Transverse colon (tissue), 3 donors: ENCODE measurements around the gene KYNU.

Experiments
- CTCF ChIP-seq, 5 experiments: fragments of 200-600 bp in 3 of 5; fragments of 450-650 bp in 2 of 5; sonication (generic) in 3 of 5; IDR thresholded peaks; 1 replicate in 2 of 5; 2 replicates in 3 of 5; pipeline ENCODE4 v1.5.1; 2016 to 2017; ENCODE audit warnings: antibody characterized with exemption in 5 of 5, inconsistent platforms in 3 of 5, mild to moderate bottlenecking in 2 of 5, moderate library complexity in 1 of 5
- POLR2A ChIP-seq: fragments of 450-650 bp; IDR thresholded peaks from one replicate; pipeline ENCODE4 v1.6.1; 2016; ENCODE audit warnings: antibody characterized with exemption, mild to moderate bottlenecking, moderate library complexity

- TF ChIP-seq CTCF (IDR thresholded peaks at IDR 0.05) (no peak), POLR2A (no peak)
These were observed 204.2 kb downstream of the KYNU start for GRCh38 chr2:143081616-143082015.
